ENCODE data around the gene SEMA5B.
A peak's percentile ranks its signal among the peaks of the same experiment; 100 is the strongest.

The SEMA5B gene

DNA sequence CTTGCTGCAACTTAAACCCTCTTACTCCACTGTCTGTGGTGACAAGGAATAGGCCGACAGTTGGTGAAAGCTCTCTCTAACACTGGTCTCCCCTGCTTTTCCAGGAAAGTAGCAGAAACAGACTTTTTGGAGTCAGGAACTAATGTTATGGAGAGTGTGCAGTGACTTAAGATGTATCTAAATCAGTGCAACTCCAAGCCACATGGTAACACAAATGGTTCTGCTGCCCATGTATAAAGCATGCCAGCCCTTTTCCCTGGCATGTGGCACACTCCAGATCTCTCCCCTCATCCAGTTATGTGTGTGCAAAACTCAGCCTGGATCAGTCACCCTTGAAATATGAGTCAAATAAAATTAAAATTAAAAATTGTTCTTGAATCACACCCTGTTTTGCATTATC lies 55.4 kb downstream of the SEMA5B start:
- DNase-seq: no peak

DNA sequence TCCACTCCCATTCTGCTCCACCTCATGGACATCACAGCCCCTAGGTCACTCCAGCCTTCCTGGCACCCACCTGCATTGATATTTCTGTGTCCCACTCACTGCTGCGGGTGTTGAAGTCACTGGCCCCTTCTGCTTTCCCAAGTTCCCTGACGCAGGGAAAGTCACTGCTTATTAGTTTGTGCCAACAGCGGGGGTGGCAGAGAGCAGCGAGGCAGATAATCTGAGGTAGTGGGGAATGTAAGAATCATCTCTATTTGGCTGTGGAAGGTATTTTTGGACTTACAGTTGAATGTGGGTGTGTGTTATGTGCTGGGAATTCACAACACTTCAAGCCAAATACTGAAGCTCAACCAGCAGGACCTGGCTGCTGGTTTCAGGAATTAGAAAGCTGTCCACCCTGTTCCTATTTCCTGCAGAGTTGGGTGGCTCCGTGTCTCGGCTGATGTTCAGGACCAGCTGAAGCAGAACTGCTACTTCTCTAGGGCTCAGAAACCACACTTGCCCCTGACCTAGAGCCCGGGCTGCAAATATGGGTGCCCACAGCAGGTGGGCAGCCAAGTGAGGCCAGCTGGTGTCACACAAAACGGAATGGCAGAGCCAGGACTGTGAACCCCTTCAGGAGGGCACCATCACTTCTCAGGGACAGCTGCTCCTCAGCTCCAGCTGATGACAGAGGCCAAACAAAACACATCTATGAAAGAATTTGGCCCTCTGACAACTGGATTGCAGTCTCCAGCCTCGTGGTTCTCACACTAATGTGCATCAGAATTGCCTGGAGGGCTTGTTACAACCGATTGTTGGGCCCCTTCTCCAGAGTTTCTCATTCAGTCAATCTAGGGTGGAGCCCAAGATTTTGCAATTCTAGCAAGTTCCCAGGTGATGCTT lies 57.7 kb downstream of the SEMA5B start:
- DNase-seq: no peak

DNA sequence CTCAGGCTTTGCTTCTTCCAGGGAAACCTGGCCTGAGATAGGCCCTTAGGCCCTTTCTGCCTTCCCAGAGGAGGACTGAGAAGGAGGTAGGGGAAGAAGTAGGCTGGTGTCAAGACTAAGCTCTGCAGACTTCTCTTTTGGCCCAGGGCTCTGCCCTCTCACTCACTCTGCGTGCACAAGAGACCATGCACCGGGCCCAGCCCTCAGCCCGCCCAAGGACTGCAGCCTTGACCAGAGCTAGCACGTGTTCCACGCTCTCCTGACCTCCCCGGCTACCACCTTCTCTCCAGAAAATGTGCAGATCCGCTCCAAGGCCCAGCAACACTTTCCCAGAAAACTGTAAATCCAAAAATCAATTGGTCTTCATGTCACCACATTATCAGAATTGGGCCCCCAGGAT lies 59.8 kb downstream of the SEMA5B start:
- DNase-seq: no peak

DNA sequence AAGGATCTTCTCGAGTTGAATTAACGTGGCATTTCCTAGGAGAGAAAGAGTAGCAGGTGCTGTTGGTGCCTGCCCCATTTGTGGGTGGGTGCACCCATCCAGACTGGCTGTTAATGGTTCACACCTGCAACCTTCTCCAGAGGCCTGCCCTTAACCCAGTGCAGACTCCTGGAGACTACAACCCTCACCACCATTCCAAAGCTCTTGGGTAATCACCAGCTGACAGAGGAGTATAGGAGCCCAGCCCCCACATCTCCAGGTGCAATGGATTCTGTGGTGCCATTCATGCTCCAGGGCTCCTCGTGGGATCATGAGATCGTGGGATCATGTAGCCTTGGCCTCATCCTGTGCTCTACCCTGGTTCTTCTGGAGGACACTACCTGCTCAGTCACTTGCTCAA lies 60.2 kb downstream of the SEMA5B start:
- no peak for DNase-seq

DNA sequence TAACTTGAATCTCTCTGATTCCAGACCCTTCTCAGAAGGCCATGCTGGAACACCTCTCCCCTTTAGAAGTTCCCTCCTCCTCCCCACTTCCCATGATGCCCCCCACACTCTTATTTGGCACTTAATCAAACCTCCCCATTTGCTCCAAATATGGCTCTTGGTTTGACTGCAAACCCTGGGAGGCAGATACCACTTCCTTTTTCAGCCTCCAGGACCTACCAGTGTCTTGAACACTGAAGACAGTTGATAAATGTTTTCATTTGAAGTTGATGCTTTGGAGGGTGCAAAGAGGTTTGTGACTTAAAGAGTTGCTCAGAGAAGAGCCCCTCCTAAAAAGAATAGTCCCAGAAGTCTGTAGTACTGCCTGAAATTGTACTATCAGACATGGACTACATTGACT lies 61.5 kb downstream of the SEMA5B start:
- no peak for DNase-seq

DNA sequence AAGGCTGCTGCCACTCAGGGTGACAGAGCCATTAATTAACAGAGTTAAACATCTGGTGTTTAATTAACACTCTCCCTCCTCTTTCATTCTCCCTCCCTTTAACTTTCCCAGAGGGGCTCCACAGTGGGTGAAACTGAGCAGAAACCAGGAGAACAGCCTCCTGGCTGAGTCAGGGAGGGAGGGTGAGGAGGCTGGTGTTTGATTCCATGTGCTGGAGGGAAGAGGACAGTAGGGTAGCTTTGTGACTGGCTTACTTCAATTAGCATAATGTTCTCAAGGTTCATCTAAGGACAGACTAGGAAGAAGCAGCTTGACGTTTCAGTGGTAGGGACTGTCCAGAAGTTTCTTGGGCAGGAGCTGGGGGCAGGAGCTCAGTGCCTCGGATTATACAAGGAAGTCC lies 62.8 kb downstream of the SEMA5B start:
- no peak for DNase-seq

DNA sequence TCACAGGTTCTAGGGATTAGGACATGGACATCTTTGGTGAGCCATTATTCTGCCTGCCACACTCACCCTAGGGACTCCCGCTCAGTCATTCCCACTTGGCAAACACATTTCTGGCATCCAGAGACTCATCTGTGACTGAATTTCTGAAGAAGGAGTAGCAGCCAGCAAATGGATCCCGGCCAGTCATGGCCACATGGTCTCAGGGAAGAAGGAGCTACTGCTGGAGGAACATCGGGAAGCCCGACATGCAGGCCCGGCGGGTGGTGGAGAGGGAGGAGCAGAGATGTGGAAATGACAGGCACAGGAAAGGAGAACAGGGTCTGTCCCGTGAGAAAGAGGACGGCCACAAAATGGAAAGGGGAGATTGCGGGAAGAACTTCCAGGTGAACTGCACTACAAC lies 65.4 kb downstream of the SEMA5B start:
- no peak for DNase-seq

DNA sequence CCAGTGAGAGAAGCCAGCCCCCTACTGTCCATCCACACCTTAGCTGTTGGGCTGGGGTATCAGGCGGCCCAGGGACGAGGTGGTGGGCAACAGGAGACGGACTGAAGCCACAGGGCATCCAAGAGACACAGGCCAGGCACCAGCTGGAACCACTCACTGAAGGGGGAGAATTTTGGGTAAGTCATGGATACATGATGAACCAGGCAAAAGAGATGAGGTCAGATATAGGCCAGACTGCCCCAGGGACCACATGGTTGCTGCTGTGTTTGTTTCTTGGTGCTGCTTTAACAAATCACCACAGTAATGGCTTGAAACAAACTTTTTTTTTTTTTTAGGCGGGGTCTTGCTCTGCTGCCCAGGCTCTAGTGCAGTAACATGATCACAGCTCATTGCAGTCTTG lies 66.4 kb downstream of the SEMA5B start:
- peak; percentile 44 for DNase-seq

DNA sequence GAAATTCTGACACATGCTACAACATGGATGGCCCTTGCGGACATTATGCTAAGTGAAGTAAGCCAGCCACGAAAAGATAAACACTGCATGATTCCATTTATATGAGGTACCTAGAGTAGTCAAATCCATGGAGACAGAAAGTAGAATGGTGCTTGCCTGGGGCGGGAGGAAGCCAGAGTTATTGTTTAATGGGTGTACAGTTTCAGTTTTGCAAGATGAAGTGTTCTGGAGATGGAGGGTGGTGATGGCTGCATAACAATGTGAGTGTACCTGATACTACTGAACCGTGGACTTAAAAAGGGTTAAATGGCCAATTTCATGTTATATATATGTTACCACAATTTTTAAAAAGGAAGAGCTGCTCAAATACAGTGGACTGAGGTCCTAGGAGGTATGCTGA lies 66.9 kb downstream of the SEMA5B start:
- DNase-seq: no peak

DNA sequence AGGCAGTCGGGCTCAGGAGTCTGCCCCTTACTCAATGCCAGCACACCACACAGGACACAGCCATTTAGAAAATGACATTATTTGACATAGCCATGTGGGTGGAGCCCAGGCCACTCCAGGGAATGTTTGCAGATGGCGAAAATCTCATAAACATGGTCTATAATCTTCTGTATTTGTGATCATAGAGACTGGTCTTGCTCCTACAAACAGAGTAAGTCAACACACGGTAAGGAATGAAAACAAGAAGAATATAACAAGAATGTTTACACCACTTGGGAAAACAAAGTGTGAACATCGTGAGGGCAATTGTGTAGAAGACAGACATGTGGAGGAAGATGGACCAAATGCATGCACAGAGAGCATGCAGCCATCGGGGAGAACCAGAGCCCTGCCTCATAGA lies 68.2 kb downstream of the SEMA5B start:
- no peak for DNase-seq

DNA sequence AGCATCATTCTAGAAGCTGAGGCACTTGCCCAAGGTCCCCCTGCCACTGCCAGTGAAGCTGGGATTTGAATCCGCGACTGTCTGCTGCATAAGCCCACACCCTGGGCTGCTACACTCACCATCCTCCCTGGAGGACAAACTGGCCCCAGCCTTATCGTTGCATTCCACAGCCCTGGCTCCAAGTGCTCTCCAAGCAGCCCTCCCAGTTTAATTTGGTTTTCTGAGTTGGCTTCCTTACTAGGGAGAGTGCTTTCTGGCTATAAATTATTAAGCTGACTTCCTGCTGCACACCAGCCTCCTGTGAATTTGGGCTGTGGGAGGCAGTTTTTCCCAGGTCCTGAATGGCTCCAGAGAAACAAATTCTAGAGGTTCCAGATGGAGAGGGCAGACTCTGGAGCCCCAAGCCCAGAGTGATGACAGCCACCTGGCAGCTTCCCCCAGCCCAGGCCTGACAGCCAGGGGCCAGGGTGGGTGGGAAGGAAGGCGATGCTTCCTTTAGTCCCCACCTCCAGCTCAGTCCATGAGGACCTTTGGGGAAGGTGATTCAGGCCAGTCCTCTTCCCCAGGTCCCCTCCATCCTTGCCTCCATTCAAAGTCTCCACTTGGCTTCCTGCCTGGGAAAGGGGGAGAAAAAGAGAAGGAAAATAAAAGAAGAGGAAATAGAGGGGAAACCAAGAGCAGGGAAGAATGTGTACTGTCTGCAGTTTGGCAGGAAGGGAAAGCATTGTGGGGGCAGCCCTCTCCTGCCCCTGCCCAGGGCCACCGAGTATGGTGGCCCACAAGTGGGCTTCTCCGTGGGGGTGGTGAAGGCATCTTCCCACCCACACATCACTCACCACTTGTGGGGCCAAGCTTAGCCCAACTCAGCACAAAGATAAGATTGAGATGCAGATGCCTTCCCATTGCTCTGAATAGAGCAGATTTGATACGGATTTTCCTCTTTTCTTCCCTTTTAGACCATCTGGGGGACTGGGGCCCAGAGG lies 69.6 kb downstream of the SEMA5B start:
- DNase-seq: no peak

DNA sequence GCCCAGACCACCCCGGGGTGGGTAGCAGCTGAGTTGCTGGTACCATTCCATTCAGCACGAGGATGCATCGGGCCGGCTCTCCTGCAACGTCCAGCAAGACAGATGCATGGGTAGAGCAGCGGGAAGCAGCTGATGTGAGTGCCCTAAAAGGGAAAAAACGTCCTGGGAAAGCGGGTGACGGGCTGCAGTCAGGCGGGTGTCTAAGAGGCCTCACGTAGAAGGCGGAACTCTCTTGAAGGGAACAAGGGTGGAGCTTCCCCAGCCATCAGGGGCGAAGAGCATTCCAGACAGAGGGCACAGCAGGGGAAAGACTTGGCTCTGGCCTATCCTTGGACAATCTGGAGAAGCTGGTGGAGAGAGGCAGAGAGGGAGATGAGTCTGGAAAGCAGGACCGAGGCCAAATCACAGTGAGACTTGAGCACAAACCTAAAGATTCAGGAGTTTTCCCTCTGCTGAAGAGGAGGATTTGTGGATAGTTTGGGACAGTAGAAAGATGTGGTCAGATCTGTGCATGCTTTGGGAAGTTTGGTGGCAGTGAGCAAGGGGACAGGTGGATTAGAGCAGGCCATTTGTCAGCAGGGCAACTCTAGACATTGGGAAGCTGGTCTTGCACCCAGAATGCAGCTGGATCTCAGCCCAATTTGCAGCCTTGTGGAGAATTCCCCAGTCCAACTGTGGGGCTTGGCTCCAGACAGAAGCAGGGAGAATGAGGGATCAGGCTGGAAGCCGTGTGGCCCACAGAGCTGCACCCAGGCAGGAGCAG lies 70.7 kb downstream of the SEMA5B start:
- no peak for DNase-seq

DNA sequence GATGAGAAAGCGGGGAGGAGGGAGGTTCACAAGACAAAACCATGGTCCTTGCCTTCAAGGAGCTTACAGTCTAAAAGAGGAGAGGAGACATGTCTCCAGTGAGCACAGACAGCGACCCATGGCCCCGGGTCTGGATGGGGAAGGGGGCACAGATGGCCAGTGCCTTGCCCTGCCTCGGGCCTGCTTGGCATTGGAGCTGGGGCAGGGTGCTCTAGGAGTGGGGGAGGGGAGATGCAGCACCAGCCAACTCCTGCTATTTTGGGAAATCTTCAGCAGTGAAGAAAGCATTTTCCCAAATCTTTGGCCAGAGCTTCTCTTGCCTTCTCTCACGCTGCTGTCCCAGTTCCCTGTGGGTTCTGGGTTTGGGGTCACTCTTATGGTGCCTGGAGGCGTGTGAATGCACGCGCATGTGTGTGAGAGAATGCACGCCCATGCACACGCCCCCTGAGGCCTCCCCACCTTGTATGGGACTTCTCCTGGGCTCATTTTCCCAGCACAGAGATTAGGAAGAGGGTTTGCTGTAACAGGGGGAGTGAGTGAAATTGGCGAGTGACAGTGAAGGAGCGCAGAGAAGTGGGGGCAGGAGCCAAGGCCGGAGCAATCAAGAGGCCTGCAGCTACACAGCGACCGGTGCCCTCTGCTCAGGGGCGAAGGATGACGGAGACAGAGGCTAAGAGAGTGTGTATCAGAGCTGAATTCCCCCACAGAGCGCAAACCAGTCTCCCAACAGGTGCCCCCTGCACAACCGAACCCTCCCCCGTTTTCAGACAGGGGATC lies 71.5 kb downstream of the SEMA5B start:
- no peak for DNase-seq

DNA sequence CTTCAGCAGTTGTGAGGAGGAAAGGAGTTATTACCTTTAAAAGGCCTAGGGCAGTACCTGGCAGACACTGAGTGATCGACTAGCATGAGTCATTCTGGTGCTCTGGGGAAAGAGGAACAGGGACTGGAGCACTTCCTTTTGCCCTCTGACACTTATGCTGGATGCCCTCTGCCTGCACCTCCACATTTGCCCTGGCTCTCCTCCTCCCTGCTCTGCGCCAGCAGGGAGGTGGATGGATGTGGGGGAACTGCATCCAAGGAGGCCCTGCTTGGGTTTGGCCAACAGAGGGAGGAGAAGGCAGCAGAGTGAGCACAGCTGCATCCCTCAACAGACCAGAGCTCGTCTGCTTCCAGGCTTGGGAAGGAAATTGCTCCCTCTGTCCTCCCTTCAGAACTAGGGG lies 75.0 kb downstream of the SEMA5B start:
- DNase-seq: peak; percentile 73

DNA sequence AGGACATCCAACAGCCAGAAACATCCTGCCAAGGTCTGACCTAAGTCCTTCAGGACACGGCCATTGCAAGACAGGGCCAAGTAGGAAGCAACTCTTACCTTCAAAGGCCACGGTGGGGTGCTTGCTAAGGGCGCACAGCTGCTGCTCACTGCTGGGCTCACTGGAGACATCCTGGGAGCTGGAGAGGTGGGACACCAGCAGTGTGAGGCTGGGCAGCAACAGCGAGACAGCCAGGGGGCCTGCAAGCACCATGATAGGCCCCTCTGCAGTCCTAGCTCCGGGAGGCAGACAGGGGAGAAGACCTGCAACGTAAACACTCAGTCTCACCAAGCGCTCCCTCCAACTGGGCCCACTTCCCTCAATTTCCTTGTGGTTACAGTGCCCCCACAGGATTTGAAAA lies 79.2 kb downstream of the SEMA5B start:
- no peak for DNase-seq

DNA sequence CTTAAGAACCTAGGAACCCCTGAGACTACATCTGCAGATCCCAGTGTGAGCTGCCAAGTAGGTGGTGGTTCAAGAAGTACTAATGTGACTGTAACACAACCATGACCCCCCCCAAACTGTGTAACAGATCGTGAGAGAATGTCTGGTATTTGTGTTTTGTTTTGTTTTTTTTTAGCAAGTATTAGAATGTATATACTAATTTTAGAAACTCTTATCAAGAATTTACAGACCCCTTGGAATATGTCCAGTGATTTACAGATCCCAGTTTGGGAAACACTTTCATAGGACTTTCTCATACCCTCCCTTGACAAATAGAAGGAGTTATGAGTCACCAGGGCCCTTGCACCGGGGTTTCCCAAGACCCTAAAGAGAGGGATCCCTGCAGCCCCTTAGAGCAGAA lies 79.8 kb downstream of the SEMA5B start:
- DNase-seq: no peak

DNA sequence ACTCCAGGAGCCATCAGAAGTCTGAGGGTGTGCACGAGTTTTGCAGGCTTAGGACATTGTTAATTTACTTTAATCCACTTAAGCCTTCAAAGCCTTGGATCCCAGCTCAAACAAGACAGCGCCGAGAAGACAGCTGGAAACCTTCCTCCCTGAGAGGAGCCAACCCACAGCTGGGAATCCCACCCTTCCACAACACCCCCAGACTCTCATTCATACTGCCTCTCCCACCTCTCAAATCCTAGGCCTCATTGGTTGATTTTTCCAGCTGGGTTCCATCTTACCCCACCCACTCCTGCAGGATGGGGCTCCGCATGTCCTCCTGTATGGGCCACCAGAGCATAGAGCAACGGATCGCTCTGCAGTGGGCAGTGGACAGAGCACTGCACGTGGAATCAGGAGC lies 80.4 kb downstream of the SEMA5B start:
- no peak for DNase-seq

DNA sequence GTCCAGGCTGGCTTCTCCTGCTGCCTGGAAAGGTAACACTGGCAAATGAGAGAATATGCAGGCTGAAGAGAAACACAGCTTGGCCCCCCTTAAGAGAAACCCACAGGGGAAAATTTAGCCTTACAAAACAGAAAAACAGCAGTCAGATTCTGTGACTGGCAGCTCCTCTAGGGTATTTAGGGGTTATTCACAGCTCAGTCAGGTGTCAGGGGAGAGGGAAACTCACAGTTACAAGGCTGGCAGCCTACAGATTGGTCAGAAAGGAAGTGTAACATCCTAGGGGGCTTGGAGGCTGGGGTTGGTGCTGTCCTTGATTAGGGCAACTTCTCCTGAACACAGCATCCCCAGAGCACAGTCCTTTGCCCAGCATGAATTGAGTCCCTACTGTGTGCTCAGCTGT lies 81.4 kb downstream of the SEMA5B start:
- DNase-seq: no peak

DNA sequence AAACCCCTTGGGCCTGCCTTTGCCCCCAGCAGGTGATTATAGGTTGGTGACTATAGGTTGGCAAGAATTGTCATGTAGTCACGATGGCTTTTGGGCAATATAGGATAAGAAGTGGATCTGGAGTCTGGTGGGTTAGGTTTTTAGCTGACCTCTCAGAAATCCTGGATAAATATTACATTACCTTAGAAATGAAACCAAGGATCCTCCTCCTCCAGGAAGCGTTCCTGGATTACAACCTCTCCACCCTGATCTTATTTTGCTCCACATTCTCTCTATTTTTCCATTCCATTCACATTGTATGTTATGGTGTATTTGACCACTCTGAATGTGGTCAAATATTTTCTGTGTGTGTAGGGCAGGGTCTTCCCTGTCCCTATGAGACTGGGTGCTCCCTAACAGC lies 82.3 kb downstream of the SEMA5B start:
- DNase-seq: no peak

DNA sequence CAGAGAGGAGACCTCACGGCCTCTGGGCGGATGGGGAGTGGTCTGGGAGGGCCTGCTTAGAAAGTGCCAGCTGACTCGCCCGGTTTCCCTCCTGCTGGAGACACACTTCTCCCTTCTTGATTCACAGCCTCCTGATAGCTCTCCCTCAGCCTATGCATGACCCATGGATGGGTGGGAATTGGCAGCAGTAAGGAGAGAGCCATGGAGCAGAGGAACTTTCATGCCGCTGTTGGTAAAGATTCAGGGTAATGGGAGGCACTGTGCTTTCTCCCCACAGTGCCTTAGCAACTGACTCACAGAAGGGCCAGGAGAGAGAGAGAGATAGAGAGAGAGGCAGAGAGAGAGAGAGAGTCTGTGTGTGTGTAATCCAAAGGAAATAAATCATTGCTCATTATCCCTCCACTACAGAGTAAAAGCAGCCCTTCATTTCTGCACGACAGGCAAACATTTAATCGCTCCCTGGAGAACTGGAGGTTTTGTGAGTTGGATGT lies 82.8 kb downstream of the SEMA5B start:
- no peak for DNase-seq

DNA sequence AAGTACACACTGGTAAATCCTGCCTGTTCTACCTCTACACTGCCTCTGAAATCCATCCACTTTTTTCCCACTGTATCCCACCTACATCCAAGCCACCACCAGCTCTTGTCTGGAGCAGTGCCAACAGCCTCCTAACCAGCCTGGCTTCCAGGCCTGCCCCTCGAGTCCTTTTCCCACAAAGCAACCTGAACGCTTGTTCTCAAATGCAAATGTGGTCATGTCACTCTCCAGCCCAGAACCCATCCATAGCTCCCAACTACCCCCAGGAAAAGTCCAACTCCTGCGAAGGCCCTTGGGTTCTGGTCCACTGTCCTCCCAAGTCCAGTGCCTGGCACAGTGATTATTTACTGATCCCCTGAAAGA lies 83.8 kb downstream of the SEMA5B start:
- DNase-seq: no peak

Data from inflammatory macrophage treated with lipopolysaccharide for 4 hours (primary cell).